Upper lobe of right lung (tissue), 1 donor: ENCODE results near the gene DLG2. TPM values are rescaled to one million over a fixed set of nuclear protein-coding genes. Genes with fewer than 3 reads are reported as not detected.

Experiments used
- ATAC-seq: fragments of 200-7000 bp; cut with Tn5 transposase; one replicate; pipeline ENCODE4 v1.9.1; 2020; ENCODE audit warnings: mild to moderate bottlenecking, moderate library complexity
- DNase-seq: peaks from one replicate; pipeline ENCODE4 v3.0.0-alpha.2; 2020
- H3K27ac ChIP-seq: fragments of 200-600 bp; one replicate; pipeline ENCODE4 v1.8.0; 2022
- H3K27me3 ChIP-seq: fragments of 200-600 bp; one replicate; pipeline ENCODE4 v1.8.0; 2022; ENCODE audit warnings: mild to moderate bottlenecking
- H3K36me3 ChIP-seq: fragments of 200-600 bp; one replicate; pipeline ENCODE4 v1.8.0; 2022
- H3K4me1 ChIP-seq: fragments of 200-600 bp; one replicate; pipeline ENCODE4 v1.8.0; 2022
- H3K4me3 ChIP-seq: fragments of 200-600 bp; one replicate; pipeline ENCODE4 v1.8.0; 2022; ENCODE audit warnings: mild to moderate bottlenecking
- H3K9me3 ChIP-seq: fragments of 200-600 bp; one replicate; pipeline ENCODE4 v1.8.0; 2022
- intact Hi-C: fragments of 100-400 bp; cut with DNase I; formaldehyde crosslinking; loops from one replicate; pipeline ENCODE4 v1.11.0; 2022
- total RNA-seq: library from RNA; stranded (reverse); fragmentation: NEBNext Ultra II Directional; extraction: Animal tissue kit (Norgen Biotek cat#: 25700); gene quantifications from one replicate; pipeline ENCODE4 v1.2.1, GENCODE V29; 2021
- TF ChIP-seq, protein P1 (sequence below): fragments of 200-600 bp; IDR thresholded peaks from one replicate; pipeline ENCODE4 v1.8.0; 2022; ENCODE audit warnings: antibody characterized with exemption
- donor health status: DM: no; HTN: yes; CAD: no; lungs with severe emphysema.

The DLG2 gene
- total RNA-seq, 1 donor from 2014 or later, result 9.7 TPM

DNA sequence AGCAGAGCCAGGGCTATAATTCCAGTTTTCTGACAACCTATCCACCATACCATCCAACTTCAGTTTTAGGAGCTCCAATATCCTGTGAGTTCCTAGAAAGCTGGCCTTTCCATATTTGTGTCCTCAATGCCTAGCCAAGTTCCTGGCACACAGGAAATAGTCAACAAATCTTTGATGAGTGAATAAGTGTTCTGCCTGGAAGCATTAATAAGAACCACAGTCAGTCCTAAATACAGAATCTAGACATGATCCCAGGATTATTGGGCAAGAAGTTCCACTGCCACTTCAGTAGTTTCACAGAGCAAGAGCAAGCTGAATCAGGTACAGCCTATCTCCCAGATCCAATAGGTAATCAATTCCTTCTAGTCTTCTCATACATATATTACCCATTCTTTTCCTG, 942.0 kb downstream of the DLG2 start:
- no peak overlapping the region for H3K4me3 ChIP-seq
- TF ChIP-seq, protein P1, sequence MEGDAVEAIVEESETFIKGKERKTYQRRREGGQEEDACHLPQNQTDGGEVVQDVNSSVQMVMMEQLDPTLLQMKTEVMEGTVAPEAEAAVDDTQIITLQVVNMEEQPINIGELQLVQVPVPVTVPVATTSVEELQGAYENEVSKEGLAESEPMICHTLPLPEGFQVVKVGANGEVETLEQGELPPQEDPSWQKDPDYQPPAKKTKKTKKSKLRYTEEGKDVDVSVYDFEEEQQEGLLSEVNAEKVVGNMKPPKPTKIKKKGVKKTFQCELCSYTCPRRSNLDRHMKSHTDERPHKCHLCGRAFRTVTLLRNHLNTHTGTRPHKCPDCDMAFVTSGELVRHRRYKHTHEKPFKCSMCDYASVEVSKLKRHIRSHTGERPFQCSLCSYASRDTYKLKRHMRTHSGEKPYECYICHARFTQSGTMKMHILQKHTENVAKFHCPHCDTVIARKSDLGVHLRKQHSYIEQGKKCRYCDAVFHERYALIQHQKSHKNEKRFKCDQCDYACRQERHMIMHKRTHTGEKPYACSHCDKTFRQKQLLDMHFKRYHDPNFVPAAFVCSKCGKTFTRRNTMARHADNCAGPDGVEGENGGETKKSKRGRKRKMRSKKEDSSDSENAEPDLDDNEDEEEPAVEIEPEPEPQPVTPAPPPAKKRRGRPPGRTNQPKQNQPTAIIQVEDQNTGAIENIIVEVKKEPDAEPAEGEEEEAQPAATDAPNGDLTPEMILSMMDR, result no peak
- no peak for DNase-seq
- H3K27me3 ChIP-seq, result no peaks in the 10 kb centered on the region
- H3K36me3 ChIP-seq, result no peaks in the 10 kb centered on the region
- H3K9me3 ChIP-seq, result no peaks in the 10 kb centered on the region
- no peaks in the 10 kb centered on the region for H3K4me1 ChIP-seq
- no peak overlapping the region for H3K27ac ChIP-seq
- intact Hi-C loops, result no loop called here
- no peak for ATAC-seq

DNA sequence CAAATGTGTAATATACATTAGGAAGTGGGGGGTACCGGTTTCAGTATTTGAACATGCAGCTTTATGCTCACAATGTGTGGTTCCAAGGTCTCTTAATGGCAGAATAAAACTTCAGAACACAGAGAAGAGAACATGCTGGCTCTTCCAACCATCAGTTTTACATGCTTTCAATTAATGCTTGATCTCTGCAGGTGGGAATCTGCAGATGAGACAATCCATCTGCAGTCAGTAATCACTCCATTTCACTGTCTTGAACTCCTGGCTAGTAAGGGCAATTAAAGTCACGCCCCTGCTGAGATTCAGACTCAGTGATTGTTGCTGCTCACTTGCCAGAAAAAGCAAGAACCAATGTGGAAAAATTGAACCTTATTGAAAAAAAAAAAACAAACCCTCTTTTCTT, 945.7 kb downstream of the DLG2 start:
- H3K9me3 ChIP-seq, result no peaks in the 10 kb centered on the region
- H3K27me3 ChIP-seq, result no peaks in the 10 kb centered on the region
- H3K27ac ChIP-seq, result no peak overlapping the region
- TF ChIP-seq, protein P1, result no peak
- ATAC-seq (no peak), DNase-seq (no peak)
- no peak overlapping the region for H3K4me3 ChIP-seq
- H3K4me1 ChIP-seq, result no peaks in the 10 kb centered on the region
- intact Hi-C loops, result no loop called here
- no peaks in the 10 kb centered on the region for H3K36me3 ChIP-seq

DNA sequence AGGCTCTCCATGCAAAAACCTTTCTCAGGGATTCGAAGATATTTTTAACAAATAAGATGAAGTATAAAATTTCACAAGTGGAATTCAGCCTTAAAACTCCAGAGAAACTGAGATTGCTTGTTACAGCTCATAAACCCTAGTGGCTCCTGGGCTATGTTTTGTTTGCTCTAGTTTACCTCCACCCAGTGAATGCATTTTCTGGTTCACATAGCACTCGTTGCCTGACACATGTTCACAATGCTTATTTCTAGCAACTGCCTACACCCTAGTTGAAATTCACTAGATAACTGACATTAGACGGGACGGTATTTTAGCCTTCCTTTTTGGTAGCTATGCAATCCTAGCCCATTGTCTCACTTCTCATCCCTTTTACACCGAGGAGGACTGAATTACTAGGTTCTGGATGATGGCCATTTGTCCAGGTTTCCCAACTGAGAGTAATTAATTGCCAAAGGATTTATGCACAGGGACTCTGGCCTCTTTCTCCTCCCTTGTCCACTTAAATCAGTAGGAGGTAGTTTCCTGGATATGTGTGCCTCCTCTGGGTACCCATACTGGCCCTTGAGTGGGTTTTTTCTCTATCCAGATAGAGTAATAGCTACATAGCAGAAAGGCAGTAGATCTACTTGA, 951.6 kb downstream of the DLG2 start:
- Histone ChIP-seq H3K27me3 (no peaks in the 10 kb centered on the region), H3K4me3 (no peak overlapping the region), H3K36me3 (no peaks in the 10 kb centered on the region), H3K27ac (no peak overlapping the region), H3K9me3 (no peaks in the 10 kb centered on the region), H3K4me1 (no peaks in the 10 kb centered on the region)
- DNase-seq (no peak), ATAC-seq (no peak)
- intact Hi-C loops, result no loop called here
- TF ChIP-seq, protein P1, result no peak

DNA sequence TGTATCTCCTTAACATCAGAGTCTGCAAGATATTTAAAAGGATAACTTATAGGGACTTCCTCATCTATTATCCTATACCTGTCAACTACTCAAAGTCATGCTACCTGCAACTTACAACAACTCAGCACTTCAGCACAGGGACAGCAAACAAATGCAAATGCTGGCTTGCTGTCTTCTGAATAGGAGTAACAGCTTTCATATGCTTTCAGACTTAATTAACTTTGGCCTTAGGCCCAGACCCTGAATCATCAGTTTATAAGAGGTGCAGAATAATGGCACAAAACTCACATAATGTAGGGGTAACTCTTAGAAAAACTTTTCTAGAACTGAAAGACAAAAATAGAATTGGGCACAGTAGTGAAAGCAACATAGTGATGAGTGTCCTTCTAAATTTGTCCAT, 953.4 kb downstream of the DLG2 start:
- intact Hi-C loops, result no loop called here
- no peaks in the 10 kb centered on the region for H3K27me3 ChIP-seq
- no peaks in the 10 kb centered on the region for H3K36me3 ChIP-seq
- no peak overlapping the region for H3K27ac ChIP-seq
- ATAC-seq (no peak), DNase-seq (no peak)
- H3K4me3 ChIP-seq, result no peak overlapping the region
- TF ChIP-seq, protein P1, result no peak
- H3K9me3 ChIP-seq, result no peaks in the 10 kb centered on the region
- H3K4me1 ChIP-seq, result no peaks in the 10 kb centered on the region

DNA sequence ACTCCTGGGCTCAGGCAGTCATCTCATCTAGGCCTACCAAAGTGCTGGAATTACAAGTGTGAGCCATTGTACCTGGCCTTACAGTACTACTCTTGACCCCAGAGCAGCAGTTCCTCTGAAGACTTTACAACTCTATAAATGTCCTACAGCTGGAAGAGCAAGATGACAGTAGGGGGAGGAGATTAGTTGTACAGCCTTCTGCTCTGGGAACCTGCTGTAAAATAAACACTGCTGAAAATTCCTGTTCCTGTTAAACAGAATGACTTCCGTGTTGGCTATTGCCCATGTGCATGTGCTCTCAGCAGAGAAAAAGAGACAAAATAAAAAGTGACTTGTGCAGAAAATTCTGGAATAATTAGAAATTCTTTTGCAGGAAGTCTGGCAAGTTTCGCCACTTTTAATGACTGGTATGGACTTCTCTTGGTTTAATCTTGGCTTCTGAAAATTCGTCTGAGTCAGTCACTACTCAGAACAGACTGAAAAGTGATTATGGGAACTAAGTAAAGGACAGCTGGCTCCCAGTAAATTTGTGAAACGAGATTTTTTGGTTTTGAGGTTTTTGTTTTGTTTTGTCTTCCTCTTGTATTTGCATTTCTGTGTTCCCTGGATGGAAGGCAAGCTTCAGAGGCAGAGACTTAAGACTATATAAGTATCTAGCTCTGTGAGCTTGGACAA, 955.7 kb downstream of the DLG2 start:
- peak; percentile 33 for ATAC-seq
- Histone ChIP-seq H3K36me3 (no peaks in the 10 kb centered on the region), H3K9me3 (no peaks in the 10 kb centered on the region), H3K4me1 (no peaks in the 10 kb centered on the region), H3K27ac (no peak overlapping the region), H3K4me3 (no peak overlapping the region), H3K27me3 (no peaks in the 10 kb centered on the region)
- TF ChIP-seq, protein P1, result no peak
- no peak for DNase-seq
- intact Hi-C loops, result no loop called here
